ENCODE measurements around the gene CEMIP. TPM values are rescaled to one million over a fixed set of nuclear protein-coding genes. Genes with fewer than 3 reads are reported as not detected.

Gene CEMIP
- total and polyA plus RNA-seq, 7 experiments from 2014 or later, result 0.02 TPM; not detected in 6

- DNase-seq (no peak), ATAC-seq (peak; percentile 36)
- Histone ChIP-seq H3K4me1 (ENCODE audit: control insufficient read depth in 2 of 2, insufficient read depth in 2 of 2, low read length in 2 of 2) (no peaks in the 10 kb centered on the region), H3K9me3 (ENCODE audit: control insufficient read depth in 2 of 3, low read length in 3 of 3) (no peaks in the 10 kb centered on the region), H3K4me3 (ENCODE audit: low read length) (no peak overlapping the region), H3K36me3 (ENCODE audit: control insufficient read depth in 2 of 3, insufficient read depth in 3 of 3, low read length in 3 of 3) (no peaks in the 10 kb centered on the region), H3K27me3 (ENCODE audit: control insufficient read depth in 2 of 2, insufficient read depth in 2 of 2, low read length in 2 of 2) (peaks cover 0 to 3% of the 10 kb centered on the region in 2 donors), H3K27ac (ENCODE audit: low read depth, low read length) (no peak overlapping the region)
- intact Hi-C loops (cut with micrococcal nuclease), result no loop called here
- Mint-ChIP-seq H3K9me3 (no peaks in the 10 kb centered on the region), H3K27me3 (peaks cover 8 to 31% (median 21%) of the 10 kb centered on the region in 5 donors), H3K4me1 (peaks cover 0 to 2% (median 0%) of the 10 kb centered on the region in 7 donors), H3K36me3 (no peaks in the 10 kb centered on the region), H3K4me3 (no peak overlapping the region), H3K27ac (no peak overlapping the region)
- ChIA-PET CTCF (no interaction called here), POLR2A (no interaction called here)
These were observed 10.1 kb downstream of the CEMIP start for GRCh38 chr15:80789296-80789695.

DNA sequence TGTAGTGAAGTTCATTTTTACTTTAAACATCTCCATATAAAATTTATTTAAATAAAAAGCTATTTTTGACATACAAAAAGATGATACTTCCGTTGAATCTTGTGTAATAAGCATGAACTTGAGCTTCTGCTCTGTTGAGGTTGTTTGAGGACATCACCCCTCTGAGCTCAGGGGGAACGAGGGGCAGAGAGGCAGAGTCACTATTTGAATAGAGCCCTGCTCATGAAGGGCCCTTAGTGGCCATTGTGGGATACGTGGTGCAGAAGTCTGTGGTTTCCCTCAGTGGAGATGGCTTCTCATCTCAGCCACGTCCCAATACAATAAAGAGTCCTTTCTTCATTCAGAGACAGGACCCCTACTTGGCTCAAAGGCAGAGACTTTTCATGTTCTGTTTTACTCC lies 10.6 kb downstream of the CEMIP start:
- H3K4me3 ChIP-seq (ENCODE audit: low read length), result no peak overlapping the region
- no peak for DNase-seq
- H3K27ac ChIP-seq (ENCODE audit: low read depth, low read length), result no peak overlapping the region
- Mint-ChIP-seq H3K36me3 (no peaks in the 10 kb centered on the region), H3K27me3 (peaks cover 13 to 32% (median 23%) of the 10 kb centered on the region in 5 donors), H3K9me3 (no peaks in the 10 kb centered on the region), H3K27ac (no peak overlapping the region), H3K4me1 (peaks cover 0 to 2% (median 0%) of the 10 kb centered on the region in 7 donors), H3K4me3 (no peak overlapping the region)
- POLR2A ChIA-PET, result no interaction called here
- ATAC-seq, result no peak
- CTCF ChIA-PET, result no interaction called here
- no peaks in the 10 kb centered on the region for H3K4me1 ChIP-seq (ENCODE audit: control insufficient read depth in 2 of 2, insufficient read depth in 2 of 2, low read length in 2 of 2)
- no peaks in the 10 kb centered on the region for H3K9me3 ChIP-seq (ENCODE audit: control insufficient read depth in 2 of 3, low read length in 3 of 3)
- no peaks in the 10 kb centered on the region for H3K36me3 ChIP-seq (ENCODE audit: control insufficient read depth in 2 of 3, insufficient read depth in 3 of 3, low read length in 3 of 3)
- H3K27me3 ChIP-seq (ENCODE audit: control insufficient read depth in 2 of 2, insufficient read depth in 2 of 2, low read length in 2 of 2), result peaks cover 0 to 3% of the 10 kb centered on the region in 2 donors
- intact Hi-C loops (cut with micrococcal nuclease), result no loop called here

DNA sequence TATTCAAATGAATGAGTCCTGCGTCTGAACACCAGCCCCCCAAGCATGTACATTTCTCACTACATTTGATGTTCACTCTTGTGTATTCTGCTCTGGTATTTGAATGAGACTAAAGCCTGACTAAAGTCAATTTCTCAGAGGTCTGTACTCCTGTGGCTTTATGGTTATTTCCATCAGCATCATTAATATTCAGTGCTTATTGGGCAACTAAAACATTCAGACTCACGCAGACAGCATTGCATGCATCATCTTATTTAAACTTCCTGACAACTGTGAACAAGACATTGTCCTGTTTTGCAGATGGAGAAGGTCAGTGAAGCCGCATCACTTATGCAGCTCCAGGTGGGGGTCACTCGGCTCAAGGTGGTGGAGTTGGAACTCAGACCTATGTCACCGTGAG lies 11.1 kb downstream of the CEMIP start:
- Histone ChIP-seq H3K4me1 (ENCODE audit: control insufficient read depth in 2 of 2, insufficient read depth in 2 of 2, low read length in 2 of 2) (no peaks in the 10 kb centered on the region), H3K27me3 (ENCODE audit: control insufficient read depth in 2 of 2, insufficient read depth in 2 of 2, low read length in 2 of 2) (peaks cover 0 to 3% of the 10 kb centered on the region in 2 donors), H3K9me3 (ENCODE audit: control insufficient read depth in 2 of 3, low read length in 3 of 3) (no peaks in the 10 kb centered on the region), H3K4me3 (ENCODE audit: low read length) (no peak overlapping the region), H3K36me3 (ENCODE audit: control insufficient read depth in 2 of 3, insufficient read depth in 3 of 3, low read length in 3 of 3) (no peaks in the 10 kb centered on the region), H3K27ac (ENCODE audit: low read depth, low read length) (no peak overlapping the region)
- H3K27ac Mint-ChIP-seq, result no peak overlapping the region
- H3K4me3 Mint-ChIP-seq, result no peak overlapping the region
- peaks cover 0 to 2% (median 0%) of the 10 kb centered on the region in 7 donors for H3K4me1 Mint-ChIP-seq
- H3K27me3 Mint-ChIP-seq, result peaks cover 17 to 34% (median 27%) of the 10 kb centered on the region in 5 donors
- peaks cover 0 to 2% (median 0%) of the 10 kb centered on the region in 11 donors for H3K9me3 Mint-ChIP-seq
- ChIA-PET CTCF (no interaction called here), POLR2A (no interaction called here)
- intact Hi-C loops (cut with micrococcal nuclease), result no loop called here
- H3K36me3 Mint-ChIP-seq, result no peaks in the 10 kb centered on the region
- ATAC-seq, result no peak
- no peak for DNase-seq

- CTCF ChIA-PET, result no interaction called here
- intact Hi-C loops (cut with micrococcal nuclease), result no loop called here
- no peak overlapping the region for H3K4me3 Mint-ChIP-seq
- no peak overlapping the region for H3K27ac Mint-ChIP-seq
- ATAC-seq (no peak), DNase-seq (no peak)
- H3K4me1 Mint-ChIP-seq, result peaks cover 0 to 2% (median 0%) of the 10 kb centered on the region in 7 donors
- Histone ChIP-seq H3K9me3 (ENCODE audit: control insufficient read depth in 2 of 3, low read length in 3 of 3) (no peaks in the 10 kb centered on the region), H3K4me3 (ENCODE audit: low read length) (no peak overlapping the region), H3K27me3 (ENCODE audit: control insufficient read depth in 2 of 2, insufficient read depth in 2 of 2, low read length in 2 of 2) (peaks cover 0 to 3% of the 10 kb centered on the region in 2 donors), H3K36me3 (ENCODE audit: control insufficient read depth in 2 of 3, insufficient read depth in 3 of 3, low read length in 3 of 3) (no peaks in the 10 kb centered on the region), H3K27ac (ENCODE audit: low read depth, low read length) (no peak overlapping the region), H3K4me1 (ENCODE audit: control insufficient read depth in 2 of 2, insufficient read depth in 2 of 2, low read length in 2 of 2) (no peaks in the 10 kb centered on the region)
- POLR2A ChIA-PET, result no interaction called here
- peaks cover 21 to 35% (median 30%) of the 10 kb centered on the region in 5 donors for H3K27me3 Mint-ChIP-seq
- peaks cover 0 to 3% (median 0%) of the 10 kb centered on the region in 11 donors for H3K9me3 Mint-ChIP-seq
- H3K36me3 Mint-ChIP-seq, result no peaks in the 10 kb centered on the region
These were observed 11.8 kb downstream of the CEMIP start for GRCh38 chr15:80791004-80791403.

GRCh38 chr15:80796407-80796806 lies 17.2 kb downstream of the CEMIP start:
- Mint-ChIP-seq H3K27ac (no peak overlapping the region), H3K9me3 (peaks cover 0 to 4% (median 0%) of the 10 kb centered on the region in 11 donors), H3K4me1 (no peaks in the 10 kb centered on the region), H3K27me3 (peaks cover 13 to 29% (median 22%) of the 10 kb centered on the region in 5 donors), H3K36me3 (no peaks in the 10 kb centered on the region), H3K4me3 (no peak overlapping the region)
- Histone ChIP-seq H3K36me3 (ENCODE audit: control insufficient read depth in 2 of 3, insufficient read depth in 3 of 3, low read length in 3 of 3) (no peaks in the 10 kb centered on the region), H3K27ac (ENCODE audit: low read depth, low read length) (no peak overlapping the region), H3K9me3 (ENCODE audit: control insufficient read depth in 2 of 3, low read length in 3 of 3) (no peaks in the 10 kb centered on the region), H3K4me1 (ENCODE audit: control insufficient read depth in 2 of 2, insufficient read depth in 2 of 2, low read length in 2 of 2) (no peaks in the 10 kb centered on the region), H3K4me3 (ENCODE audit: low read length) (no peak overlapping the region), H3K27me3 (ENCODE audit: control insufficient read depth in 2 of 2, insufficient read depth in 2 of 2, low read length in 2 of 2) (no peaks in the 10 kb centered on the region)
- DNase-seq (no peak), ATAC-seq (no peak)
- ChIA-PET CTCF (no interaction called here), POLR2A (no interaction called here)
- intact Hi-C loops (cut with micrococcal nuclease), result no loop called here

DNA sequence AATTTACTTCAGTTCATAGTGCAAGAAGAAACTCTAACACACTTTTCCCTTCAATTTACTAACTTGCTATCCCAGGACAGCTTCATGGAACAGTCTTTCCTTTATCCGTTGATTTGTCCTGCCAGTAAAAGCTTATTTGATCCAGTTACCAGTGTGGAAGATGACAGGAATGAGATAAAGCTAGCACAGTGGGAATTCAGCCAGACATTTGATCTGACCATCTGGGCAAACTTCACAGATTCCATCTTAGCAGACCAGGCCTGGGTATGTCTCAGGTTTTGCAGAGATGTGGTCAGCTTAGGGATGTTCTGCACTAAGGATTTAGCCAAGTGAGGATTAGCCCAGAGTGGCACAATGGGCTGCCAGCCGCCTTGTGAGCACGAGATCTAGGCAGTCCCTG lies 19.7 kb downstream of the CEMIP start:
- Histone ChIP-seq H3K27ac (ENCODE audit: low read depth, low read length) (no peak overlapping the region), H3K36me3 (ENCODE audit: control insufficient read depth in 2 of 3, insufficient read depth in 3 of 3, low read length in 3 of 3) (no peaks in the 10 kb centered on the region), H3K4me3 (ENCODE audit: low read length) (no peak overlapping the region), H3K4me1 (ENCODE audit: control insufficient read depth in 2 of 2, insufficient read depth in 2 of 2, low read length in 2 of 2) (no peaks in the 10 kb centered on the region), H3K27me3 (ENCODE audit: control insufficient read depth in 2 of 2, insufficient read depth in 2 of 2, low read length in 2 of 2) (no peaks in the 10 kb centered on the region), H3K9me3 (ENCODE audit: control insufficient read depth in 2 of 3, low read length in 3 of 3) (no peaks in the 10 kb centered on the region)
- Mint-ChIP-seq H3K27me3 (peaks cover 5 to 22% (median 13%) of the 10 kb centered on the region in 5 donors), H3K36me3 (no peaks in the 10 kb centered on the region), H3K9me3 (peaks cover 0 to 4% (median 0%) of the 10 kb centered on the region in 11 donors), H3K4me1 (peaks cover 0 to 11% (median 7%) of the 10 kb centered on the region in 7 donors), H3K4me3 (no peak overlapping the region), H3K27ac (no peak overlapping the region)
- CTCF ChIA-PET, result no interaction called here
- DNase-seq, result no peak
- no peak for ATAC-seq
- intact Hi-C loops (cut with micrococcal nuclease), result no loop called here
- POLR2A ChIA-PET, result no interaction called here

- Mint-ChIP-seq H3K4me1 (peaks cover 9 to 23% (median 18%) of the 10 kb centered on the region in 7 donors), H3K27ac (no peak overlapping the region), H3K4me3 (no peak overlapping the region), H3K27me3 (peaks cover 5 to 15% (median 9%) of the 10 kb centered on the region in 5 donors), H3K9me3 (peaks cover 0 to 4% (median 0%) of the 10 kb centered on the region in 11 donors), H3K36me3 (no peaks in the 10 kb centered on the region)
- Histone ChIP-seq H3K4me1 (ENCODE audit: control insufficient read depth in 2 of 2, insufficient read depth in 2 of 2, low read length in 2 of 2) (peaks cover 6 to 11% of the 10 kb centered on the region in 2 donors), H3K27ac (ENCODE audit: low read depth, low read length) (no peak overlapping the region), H3K36me3 (ENCODE audit: control insufficient read depth in 2 of 3, insufficient read depth in 3 of 3, low read length in 3 of 3) (no peaks in the 10 kb centered on the region), H3K4me3 (ENCODE audit: low read length) (no peak overlapping the region), H3K27me3 (ENCODE audit: control insufficient read depth in 2 of 2, insufficient read depth in 2 of 2, low read length in 2 of 2) (no peaks in the 10 kb centered on the region), H3K9me3 (ENCODE audit: control insufficient read depth in 2 of 3, low read length in 3 of 3) (no peaks in the 10 kb centered on the region)
- CTCF ChIA-PET, result no interaction called here
- POLR2A ChIA-PET, result no interaction called here
- ATAC-seq, result no peak
- no peak for DNase-seq
- intact Hi-C loops (cut with micrococcal nuclease), result no loop called here
These were observed 20.9 kb downstream of the CEMIP start for GRCh38 chr15:80800067-80800466.

Measured in naive thymus-derived CD4-positive, alpha-beta T cell (primary cell).